OCI-LY1 (cell line): ENCODE measurements around the gene LRMDA.

Experiments
- H2AFZ ChIP-seq: fragments of 200-600 bp; sonication (generic), shearing (Covaris generic); 2 replicates; pipeline ENCODE4 v1.6.0; 2014; ENCODE audit warnings: antibody characterized with exemption, mild to moderate bottlenecking, low read length
- H3F3A ChIP-seq: fragments of 200-600 bp; sonication (generic), shearing (Covaris generic); 2 replicates; pipeline ENCODE4 v1.6.0; 2014; ENCODE audit warnings: mild to moderate bottlenecking, antibody characterized with exemption, low read length, moderate library complexity; ENCODE audit not compliant: insufficient read depth
- H3K27ac ChIP-seq: fragments of 200-600 bp; sonication (generic); 2 replicates; pipeline ENCODE4 v1.5.1; 2014; ENCODE audit warnings: low read length, mixed run types, mild to moderate bottlenecking, low read depth; ENCODE audit not compliant: poor library complexity, severe bottlenecking
- H3K27me3 ChIP-seq: fragments of 200-600 bp; sonication (generic); 2 replicates; pipeline ENCODE4 v1.6.0; 2014; ENCODE audit warnings: antibody characterized with exemption, mild to moderate bottlenecking, low read length, moderate library complexity; ENCODE audit not compliant: insufficient read depth
- H3K36me3 ChIP-seq: fragments of 200-600 bp; sonication (generic); 2 replicates; pipeline ENCODE4 v1.6.1; 2014; ENCODE audit warnings: mild to moderate bottlenecking, antibody characterized with exemption, low read length, moderate library complexity, mixed read lengths; ENCODE audit not compliant: insufficient read depth
- H3K4me1 ChIP-seq: fragments of 200-600 bp; sonication (generic); 2 replicates; pipeline ENCODE4 v1.5.1; 2014; ENCODE audit warnings: mild to moderate bottlenecking, low read length, moderate library complexity; ENCODE audit not compliant: insufficient read depth, severe bottlenecking
- H3K4me2 ChIP-seq: fragments of 200-600 bp; sonication (generic), shearing (Covaris generic); 2 replicates; pipeline ENCODE4 v1.6.1; 2014; ENCODE audit warnings: low read length
- H3K4me3 ChIP-seq: fragments of 200-600 bp; sonication (generic); 2 replicates; pipeline ENCODE4 v1.5.1; 2014; ENCODE audit warnings: low read length, low read depth, mild to moderate bottlenecking, mixed read lengths; ENCODE audit not compliant: poor library complexity, severe bottlenecking
- H3K79me2 ChIP-seq: fragments of 200-600 bp; shearing (Covaris generic); 2 replicates; pipeline ENCODE4 v1.6.1; 2016; ENCODE audit warnings: mixed run types, low read length, mixed read lengths; ENCODE audit not compliant: insufficient read depth
- H3K9ac ChIP-seq: fragments of 200-600 bp; sonication (generic), shearing (Covaris generic); 2 replicates; pipeline ENCODE4 v1.6.1; 2014; ENCODE audit warnings: mild to moderate bottlenecking, low read length, mixed read lengths
- H3K9me2 ChIP-seq: fragments of 200-600 bp; sonication (generic), shearing (Covaris generic); 2 replicates; pipeline ENCODE4 v1.6.1; 2014; ENCODE audit warnings: low read depth, mild to moderate bottlenecking, low read length, mixed read lengths
- H3K9me3 ChIP-seq: fragments of 200-600 bp; shearing (Covaris generic); 2 replicates; pipeline ENCODE4 v1.6.1; 2014; ENCODE audit warnings: low read length, mixed read lengths
- H4K20me1 ChIP-seq: fragments of 200-600 bp; sonication (generic), shearing (Covaris generic); 2 replicates; pipeline ENCODE4 v1.6.0; 2016; ENCODE audit warnings: mild to moderate bottlenecking, low read length; ENCODE audit not compliant: insufficient read depth
- CTCF ChIP-seq: fragments of 200-600 bp; sonication (generic), shearing (Covaris generic); IDR thresholded peaks from 2 replicates; pipeline ENCODE4 v1.5.1; 2017; ENCODE audit warnings: mild to moderate bottlenecking, antibody characterized with exemption, low read length, moderate library complexity, mixed read lengths
- EZH2 ChIP-seq: fragments of 200-600 bp; sonication (generic), shearing (Covaris generic); IDR thresholded peaks from 2 replicates; pipeline ENCODE4 v1.8.0; 2017; ENCODE audit warnings: borderline replicate concordance, mixed run types, mild to moderate bottlenecking, antibody characterized with exemption, low read length, moderate library complexity, mixed read lengths

The LRMDA gene

GRCh38 chr10:75443362-75443761 lies 11.9 kb downstream of the LRMDA start:
- Histone ChIP-seq H3K9me3 (no peaks in the 10 kb centered on the region), H2AFZ (no peak overlapping the region), H3F3A (no peaks in the 10 kb centered on the region), H3K4me3 (no peak overlapping the region), H4K20me1 (no peaks in the 10 kb centered on the region), H3K9ac (no peak overlapping the region), H3K9me2 (no peaks in the 10 kb centered on the region), H3K36me3 (no peaks in the 10 kb centered on the region), H3K4me1 (no peaks in the 10 kb centered on the region), H3K27ac (no peak overlapping the region), H3K4me2 (no peak overlapping the region), H3K79me2 (no peaks in the 10 kb centered on the region), H3K27me3 (no peaks in the 10 kb centered on the region)
- TF ChIP-seq EZH2 (no peak), CTCF (no peak)

GRCh38 chr10:75444781-75445386 lies 13.5 kb downstream of the LRMDA start:
- H4K20me1 ChIP-seq = no peaks in the 10 kb centered on the region
- H3K4me1 ChIP-seq = no peaks in the 10 kb centered on the region
- H3K9me2 ChIP-seq = no peaks in the 10 kb centered on the region
- no peaks in the 10 kb centered on the region for H3F3A ChIP-seq
- no peaks in the 10 kb centered on the region for H3K9me3 ChIP-seq
- no peaks in the 10 kb centered on the region for H3K36me3 ChIP-seq
- H3K27ac ChIP-seq = no peak overlapping the region
- H3K79me2 ChIP-seq = no peaks in the 10 kb centered on the region
- no peak overlapping the region for H2AFZ ChIP-seq
- TF ChIP-seq EZH2 (no peak), CTCF (no peak)
- H3K4me3 ChIP-seq = no peak overlapping the region
- no peaks in the 10 kb centered on the region for H3K27me3 ChIP-seq
- H3K9ac ChIP-seq = no peak overlapping the region
- no peak overlapping the region for H3K4me2 ChIP-seq

GRCh38 chr10:75446508-75446907 lies 15.1 kb downstream of the LRMDA start:
- Histone ChIP-seq H3K9me2 (no peaks in the 10 kb centered on the region), H3K4me3 (no peak overlapping the region), H3K27me3 (no peaks in the 10 kb centered on the region), H3K36me3 (no peaks in the 10 kb centered on the region), H3K79me2 (no peaks in the 10 kb centered on the region), H3K9ac (no peak overlapping the region), H3K9me3 (no peaks in the 10 kb centered on the region), H4K20me1 (no peaks in the 10 kb centered on the region), H3K4me2 (no peak overlapping the region), H3K4me1 (no peaks in the 10 kb centered on the region), H3K27ac (no peak overlapping the region), H3F3A (no peaks in the 10 kb centered on the region), H2AFZ (no peak overlapping the region)
- TF ChIP-seq CTCF = no peak
- TF ChIP-seq EZH2 = no peak
